ENCODE measurements around the gene ZNF18.

The ZNF18 gene

DNA sequence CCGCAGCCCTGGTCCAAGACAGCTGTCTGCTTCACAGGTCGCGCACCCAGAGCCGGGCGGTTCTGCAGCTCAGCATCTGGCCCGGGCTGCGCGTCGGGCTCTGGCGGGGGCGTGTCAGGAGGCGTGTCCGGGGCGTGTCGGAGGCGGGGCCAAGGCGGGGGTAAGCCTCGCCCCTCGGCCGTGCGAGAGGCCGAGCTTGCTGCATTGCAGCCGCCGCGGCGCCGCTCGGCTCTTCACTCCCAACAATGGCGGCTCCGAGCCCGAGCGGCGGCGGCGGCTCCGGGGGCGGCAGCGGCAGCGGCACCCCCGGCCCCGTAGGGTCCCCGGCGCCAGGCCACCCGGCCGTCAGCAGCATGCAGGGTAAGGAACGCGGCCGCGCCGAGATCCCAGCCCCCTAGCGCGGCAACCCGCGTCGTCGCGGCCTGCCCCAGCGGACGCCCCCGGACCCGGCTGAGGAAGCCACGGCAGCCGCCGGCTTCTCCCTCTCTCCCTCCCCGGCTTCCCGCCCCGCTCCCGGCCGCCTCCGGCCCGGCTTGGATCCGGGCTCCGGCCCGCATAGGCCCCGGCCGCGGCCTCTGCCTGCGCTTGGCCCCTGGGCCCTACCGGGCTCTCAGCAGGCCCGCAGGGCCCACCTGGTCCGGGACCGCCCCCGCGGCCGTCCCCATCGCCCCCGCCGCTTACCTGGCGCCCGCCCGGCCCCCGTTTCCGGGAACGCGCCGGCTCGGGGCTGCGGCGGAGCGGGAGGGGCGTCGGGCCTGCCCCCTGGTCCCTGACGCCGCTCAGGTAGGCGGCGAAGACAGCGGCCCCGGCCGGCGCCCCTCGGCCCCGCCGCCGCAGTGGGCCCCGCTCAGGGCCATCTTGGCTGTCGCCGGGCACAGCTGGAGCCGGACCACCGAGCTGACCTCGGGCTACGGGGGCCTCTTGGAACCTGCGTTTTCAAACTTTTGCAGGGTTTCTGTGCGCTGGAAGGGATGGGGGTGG is 23.7 kb upstream of the ZNF18 start, which contains the start of gene MAP2K4:
Gene MAP2K4 (plus strand): TSS at position 236 of the 981 bp plus-strand sequence. CDS start 10 bp downstream, at position 246.
- peak; percentile 97 for DNase-seq (ENCODE audit: low spot score)
- TF ChIP-seq, protein P1, sequence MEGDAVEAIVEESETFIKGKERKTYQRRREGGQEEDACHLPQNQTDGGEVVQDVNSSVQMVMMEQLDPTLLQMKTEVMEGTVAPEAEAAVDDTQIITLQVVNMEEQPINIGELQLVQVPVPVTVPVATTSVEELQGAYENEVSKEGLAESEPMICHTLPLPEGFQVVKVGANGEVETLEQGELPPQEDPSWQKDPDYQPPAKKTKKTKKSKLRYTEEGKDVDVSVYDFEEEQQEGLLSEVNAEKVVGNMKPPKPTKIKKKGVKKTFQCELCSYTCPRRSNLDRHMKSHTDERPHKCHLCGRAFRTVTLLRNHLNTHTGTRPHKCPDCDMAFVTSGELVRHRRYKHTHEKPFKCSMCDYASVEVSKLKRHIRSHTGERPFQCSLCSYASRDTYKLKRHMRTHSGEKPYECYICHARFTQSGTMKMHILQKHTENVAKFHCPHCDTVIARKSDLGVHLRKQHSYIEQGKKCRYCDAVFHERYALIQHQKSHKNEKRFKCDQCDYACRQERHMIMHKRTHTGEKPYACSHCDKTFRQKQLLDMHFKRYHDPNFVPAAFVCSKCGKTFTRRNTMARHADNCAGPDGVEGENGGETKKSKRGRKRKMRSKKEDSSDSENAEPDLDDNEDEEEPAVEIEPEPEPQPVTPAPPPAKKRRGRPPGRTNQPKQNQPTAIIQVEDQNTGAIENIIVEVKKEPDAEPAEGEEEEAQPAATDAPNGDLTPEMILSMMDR (IDR thresholded peaks at IDR 0.05; ENCODE audit: borderline replicate concordance, control extremely low read depth, extremely low read depth, insufficient read depth, missing control alignments): no peak
- in situ Hi-C loops (cut with MboI; ENCODE audit: low sequenced_read_pairs, unreplicated experiment): no loop called here

DNA sequence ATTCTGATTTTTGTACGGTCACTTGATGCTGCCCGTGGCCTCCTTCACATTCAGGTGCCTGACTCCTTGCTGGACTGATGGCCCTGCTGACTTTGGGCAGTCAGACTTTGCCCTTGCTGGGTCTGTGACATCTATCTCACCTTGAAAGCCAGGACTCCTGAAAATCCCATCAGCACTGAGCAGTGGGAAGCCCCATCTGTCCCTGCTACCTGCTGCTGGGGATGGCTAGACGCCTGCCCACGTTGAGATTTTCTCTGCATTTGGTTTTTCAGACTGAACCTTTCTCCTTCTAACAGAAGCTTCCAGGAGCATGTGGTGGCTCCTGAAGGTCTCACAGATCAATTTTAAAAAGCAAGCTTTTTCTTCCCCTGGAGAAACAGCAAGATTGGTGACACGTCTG is 10.2 kb upstream of the ZNF18 start:
- in situ Hi-C loops (cut with MboI; ENCODE audit: low sequenced_read_pairs, unreplicated experiment): no loop called here

DNA sequence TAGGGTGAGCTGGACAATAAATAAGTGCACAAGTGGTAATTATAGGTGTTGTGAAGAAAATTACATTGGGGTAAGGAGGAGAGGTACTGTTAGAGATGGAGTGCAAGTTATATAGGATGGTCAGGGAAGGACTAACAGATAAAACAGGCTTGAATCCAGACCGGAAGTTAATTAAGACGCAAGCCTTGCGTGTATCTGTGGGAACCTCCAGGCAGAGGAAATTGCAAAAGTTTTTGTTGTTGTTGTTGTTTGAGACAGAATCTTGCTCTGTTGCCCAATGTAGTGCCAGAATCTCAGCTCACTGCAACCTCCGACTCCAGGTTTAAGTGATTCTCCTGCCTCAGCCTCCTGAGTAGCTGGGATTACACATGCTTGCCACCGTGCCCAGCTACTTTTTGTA is 2.4 kb upstream of the ZNF18 start:
- in situ Hi-C loops (cut with MboI; ENCODE audit: low sequenced_read_pairs, unreplicated experiment): loop anchor here (25.0 kb wide), 2 partner anchors 1013 to 1137 kb away; partner anchors contain the start of gene ELAC2
- TF ChIP-seq, protein P1 (IDR thresholded peaks at IDR 0.05; ENCODE audit: borderline replicate concordance, control extremely low read depth, extremely low read depth, insufficient read depth, missing control alignments): no peak
- no peak for DNase-seq (ENCODE audit: low spot score)

More for the DNA sequence above, 10.2 kb upstream of the ZNF18 start:
- TF ChIP-seq, protein P1 (IDR thresholded peaks at IDR 0.05; ENCODE audit: borderline replicate concordance, control extremely low read depth, extremely low read depth, insufficient read depth, missing control alignments): no peak
- no peak for DNase-seq (ENCODE audit: low spot score)

DNA sequence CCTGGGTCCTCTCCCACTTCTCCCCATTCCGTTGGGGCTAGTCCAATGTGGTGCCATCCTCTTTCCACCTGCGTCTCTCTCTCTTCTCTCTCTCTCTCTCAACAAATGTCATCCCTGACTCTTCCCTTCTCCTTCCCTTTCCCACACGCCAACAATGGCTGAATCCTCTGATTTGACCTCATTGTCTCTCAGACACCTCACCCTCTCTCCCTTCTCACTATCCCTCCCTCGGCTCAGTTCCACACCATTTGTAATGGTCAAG is 628 bp upstream of the ZNF18 start:
- in situ Hi-C loops (cut with MboI; ENCODE audit: low sequenced_read_pairs, unreplicated experiment): loop anchor here (25.0 kb wide), 2 partner anchors 1014 to 1136 kb away; partner anchors contain the start of gene ELAC2

DNA sequence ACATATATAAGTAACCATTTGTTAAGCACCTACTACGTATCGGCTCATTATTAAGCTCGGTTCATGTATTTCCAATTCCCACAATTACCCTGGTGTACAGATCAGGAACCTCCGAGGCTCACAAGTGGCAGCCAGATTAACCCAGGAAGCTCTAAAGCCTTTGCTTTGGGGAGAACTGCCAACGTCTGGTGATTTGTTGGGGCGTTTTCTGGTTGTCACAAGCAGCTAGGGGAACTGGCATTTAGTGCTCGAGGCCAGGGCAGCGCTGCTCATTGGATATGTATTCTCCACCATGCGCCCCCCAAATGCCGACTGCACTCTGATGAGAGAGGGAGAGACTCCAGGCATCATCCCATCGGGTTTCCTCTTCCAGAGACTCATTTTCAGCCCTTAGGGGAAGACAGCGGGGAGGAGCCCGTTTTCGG is 541 bp downstream of the ZNF18 start:
- TF ChIP-seq, protein P1 (IDR thresholded peaks at IDR 0.05; ENCODE audit: borderline replicate concordance, control extremely low read depth, extremely low read depth, insufficient read depth, missing control alignments): no peak
- peak; percentile 49 for DNase-seq (ENCODE audit: low spot score)
- in situ Hi-C loops (cut with MboI; ENCODE audit: low sequenced_read_pairs, unreplicated experiment): loop anchor here (25.0 kb wide), 2 partner anchors 1016 to 1134 kb away; partner anchors contain the start of gene ELAC2

More for the DNA sequence above, 628 bp upstream of the ZNF18 start:
- no peak for DNase-seq (ENCODE audit: low spot score)
- TF ChIP-seq, protein P1 (IDR thresholded peaks at IDR 0.05; ENCODE audit: borderline replicate concordance, control extremely low read depth, extremely low read depth, insufficient read depth, missing control alignments): no peak

DNA sequence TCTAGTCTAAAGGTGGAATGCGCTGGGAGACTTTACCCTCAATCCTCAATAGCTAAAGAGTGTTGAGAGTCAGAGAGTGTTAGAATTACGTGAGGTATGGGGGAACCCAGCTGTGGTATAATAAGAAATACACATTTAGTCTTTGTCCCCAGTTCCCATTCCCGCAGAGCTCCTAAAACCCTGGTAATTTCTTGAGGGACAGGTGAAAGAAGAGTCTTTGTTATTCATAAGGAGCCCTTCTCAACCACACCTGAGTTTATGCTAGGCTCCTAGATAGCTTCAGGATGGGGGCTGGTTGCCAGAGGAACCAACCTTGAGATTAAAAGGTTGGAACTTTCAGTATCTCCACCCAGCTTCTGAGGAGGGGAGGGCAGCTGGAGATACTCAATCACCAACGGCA is 5.8 kb downstream of the ZNF18 start:
- TF ChIP-seq, protein P1 (IDR thresholded peaks at IDR 0.05; ENCODE audit: borderline replicate concordance, control extremely low read depth, extremely low read depth, insufficient read depth, missing control alignments): no peak
- in situ Hi-C loops (cut with MboI; ENCODE audit: low sequenced_read_pairs, unreplicated experiment): loop anchor here (25.0 kb wide), 2 partner anchors 1021 to 1129 kb away; partner anchors contain the start of gene ELAC2
- DNase-seq (ENCODE audit: low spot score): no peak

Measured in GM13976 (cell line).